HUES6 (cell line): Measurements from ENCODE around the gene GYG2.
A peak's percentile ranks its signal among the peaks of the same experiment; 100 is the strongest.

Experiments
- H3K27ac ChIP-seq: 2 replicates; pipeline ENCODE4 v1.7.0; 2013; ENCODE audit warnings: low read depth, mild to moderate bottlenecking, low read length, inconsistent platforms
- H3K27me3 ChIP-seq: 2 replicates; pipeline ENCODE4 v1.6.1; 2013; ENCODE audit warnings: low read length; ENCODE audit not compliant: control insufficient read depth, insufficient read depth
- H3K36me3 ChIP-seq: 2 replicates; pipeline ENCODE4 v1.6.1; 2013; ENCODE audit warnings: low read length; ENCODE audit not compliant: control insufficient read depth, insufficient read depth
- H3K4me1 ChIP-seq: 2 replicates; pipeline ENCODE4 v1.6.1; 2013; ENCODE audit warnings: low read length; ENCODE audit not compliant: control insufficient read depth, insufficient read depth
- H3K4me3 ChIP-seq: 2 replicates; pipeline ENCODE4 v1.5.1; 2013; ENCODE audit warnings: low read depth, low read length
- H3K9ac ChIP-seq: one replicate; pipeline ENCODE4 v1.6.1; 2013; ENCODE audit warnings: mild to moderate bottlenecking, low read length
- H3K9me3 ChIP-seq: 2 replicates; pipeline ENCODE4 v1.6.1; 2013; ENCODE audit warnings: low read depth, low read length; ENCODE audit not compliant: control insufficient read depth, insufficient read depth

Gene GYG2

DNA sequence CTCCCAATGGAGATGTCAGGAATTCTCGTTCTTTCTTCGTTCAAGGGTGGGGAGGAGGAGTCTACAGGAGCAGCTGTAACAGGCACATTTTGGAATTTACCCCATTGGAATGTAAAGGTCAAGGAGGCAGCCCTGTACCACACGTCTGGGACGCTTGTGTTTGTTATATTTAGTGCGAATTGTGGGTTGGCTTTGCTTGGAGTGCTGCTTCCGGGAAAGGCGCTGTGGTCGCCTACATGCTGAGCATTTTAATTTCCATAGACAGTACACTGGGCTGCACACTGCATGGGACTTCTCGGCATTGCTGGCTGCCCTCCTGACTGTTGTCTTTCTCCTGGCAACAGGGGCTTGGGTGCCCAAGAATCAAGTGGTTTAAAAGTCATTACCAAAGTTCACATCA, 12.8 kb downstream of the GYG2 start:
- Histone ChIP-seq H3K9me3 (peaks cover 24% of the 10 kb centered on the region), H3K27ac (no peak overlapping the region), H3K9ac (no peak overlapping the region)

DNA sequence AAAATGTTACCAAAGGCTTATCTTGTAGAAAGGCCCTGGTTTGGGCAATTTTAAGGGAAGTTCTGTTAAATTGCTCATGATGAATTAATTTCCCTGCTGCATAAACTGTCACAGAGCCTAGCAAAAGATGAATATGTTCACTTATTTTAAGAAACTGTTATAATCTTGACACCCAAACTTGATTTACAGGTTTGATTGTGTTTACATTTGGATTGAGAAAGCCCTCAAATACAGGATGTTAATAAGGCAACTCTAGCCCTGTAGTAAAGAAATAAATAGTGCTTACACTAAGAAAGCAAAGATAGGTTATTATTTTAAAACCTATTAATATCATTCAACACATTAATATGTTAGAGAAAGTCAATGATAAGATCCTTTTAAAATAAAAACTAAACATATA, 18.3 kb downstream of the GYG2 start:
- Histone ChIP-seq H3K9ac (no peak overlapping the region), H3K27me3 (no peaks in the 10 kb centered on the region), H3K27ac (no peak overlapping the region), H3K4me3 (no peak overlapping the region), H3K4me1 (peaks cover 25% of the 10 kb centered on the region), H3K9me3 (no peaks in the 10 kb centered on the region), H3K36me3 (peaks cover 25% of the 10 kb centered on the region)

More for the DNA sequence above, 12.8 kb downstream of the GYG2 start:
- no peak overlapping the region for H3K4me3 ChIP-seq
- peaks cover 61% of the 10 kb centered on the region for H3K36me3 ChIP-seq
- no peaks in the 10 kb centered on the region for H3K4me1 ChIP-seq
- H3K27me3 ChIP-seq = no peaks in the 10 kb centered on the region

DNA sequence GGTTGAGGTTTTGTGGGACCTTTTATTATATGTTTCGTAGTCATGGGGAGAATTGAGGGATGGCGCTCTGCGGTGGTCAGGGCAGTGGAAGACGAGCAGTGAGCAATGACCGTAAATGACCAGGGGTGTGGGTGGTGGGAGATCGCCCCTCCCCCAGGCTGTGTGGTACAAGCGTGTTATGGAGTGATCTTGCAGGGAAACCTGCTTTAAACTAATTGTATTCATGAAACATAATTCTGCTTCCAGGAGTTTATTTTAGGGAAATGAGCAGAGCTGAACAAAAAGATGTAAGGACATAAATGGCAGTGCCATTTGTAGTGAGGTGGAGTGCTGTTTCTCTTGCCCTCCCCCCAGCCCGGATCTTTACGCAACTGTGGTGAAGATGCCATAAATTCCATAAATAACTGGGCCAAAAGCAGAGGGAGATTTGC, 20.2 kb downstream of the GYG2 start:
- H3K27me3 ChIP-seq = no peaks in the 10 kb centered on the region
- peak overlapping the region; percentile 89; the same call in 1 of the 2 replicates for H3K27ac ChIP-seq
- H3K9ac ChIP-seq = peak overlapping the region; percentile 51
- H3K9me3 ChIP-seq = no peaks in the 10 kb centered on the region
- H3K36me3 ChIP-seq = peaks cover 17% of the 10 kb centered on the region
- H3K4me3 ChIP-seq = peak overlapping the region; percentile 32; the same call in 1 of the 2 replicates
- H3K4me1 ChIP-seq = peaks cover 25% of the 10 kb centered on the region

DNA sequence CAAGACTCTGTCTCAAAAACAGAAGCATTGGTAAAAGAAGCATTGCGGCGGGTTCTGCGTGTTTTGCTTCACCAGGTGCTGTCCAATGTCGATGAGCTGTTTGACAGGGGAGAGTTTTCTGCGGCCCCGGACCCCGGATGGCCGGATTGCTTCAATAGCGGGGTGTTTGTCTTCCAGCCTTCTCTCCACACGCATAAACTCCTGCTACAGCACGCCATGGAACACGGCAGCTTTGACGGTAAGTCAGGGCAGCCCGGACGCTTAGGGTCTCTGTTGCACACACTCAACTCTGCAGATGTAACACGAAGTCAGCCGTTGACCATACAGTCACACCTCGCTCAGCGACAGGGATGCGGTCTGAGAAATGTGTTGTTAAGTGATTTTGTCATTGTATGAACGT, 26.2 kb downstream of the GYG2 start:
- Histone ChIP-seq H3K27ac (no peak overlapping the region), H3K27me3 (no peaks in the 10 kb centered on the region), H3K9me3 (no peaks in the 10 kb centered on the region)

DNA sequence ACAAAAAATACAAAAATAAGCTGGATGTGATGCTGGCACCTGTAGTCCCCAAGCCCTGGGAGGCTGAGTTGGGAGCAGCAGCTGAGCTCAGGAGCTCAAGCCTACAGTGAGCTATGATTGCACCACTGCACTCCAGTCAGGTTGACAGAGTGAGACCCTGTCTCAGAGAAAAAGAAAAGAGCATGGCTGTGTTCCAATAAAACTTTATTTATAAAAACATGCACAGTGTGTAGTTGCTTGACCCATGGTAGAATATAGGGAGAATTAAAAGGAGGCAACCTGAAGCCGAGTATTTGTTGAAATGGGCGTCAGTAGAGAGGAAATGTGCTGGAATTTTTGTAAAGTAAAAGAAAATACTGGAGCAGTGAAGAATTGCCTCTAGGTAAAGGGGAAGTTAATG, 27.0 kb downstream of the GYG2 start:
- no peak overlapping the region for H3K4me3 ChIP-seq
- no peaks in the 10 kb centered on the region for H3K27me3 ChIP-seq
- H3K27ac ChIP-seq = no peak overlapping the region
- H3K9ac ChIP-seq = no peak overlapping the region
- H3K9me3 ChIP-seq = no peaks in the 10 kb centered on the region
- no peaks in the 10 kb centered on the region for H3K4me1 ChIP-seq
- peaks cover 73% of the 10 kb centered on the region for H3K36me3 ChIP-seq

More for the DNA sequence above, 26.2 kb downstream of the GYG2 start:
- Histone ChIP-seq H3K4me1 (peaks cover 4% of the 10 kb centered on the region; the same call in 1 of the 2 replicates), H3K4me3 (no peak overlapping the region), H3K36me3 (peaks cover 68% of the 10 kb centered on the region), H3K9ac (no peak overlapping the region)

DNA sequence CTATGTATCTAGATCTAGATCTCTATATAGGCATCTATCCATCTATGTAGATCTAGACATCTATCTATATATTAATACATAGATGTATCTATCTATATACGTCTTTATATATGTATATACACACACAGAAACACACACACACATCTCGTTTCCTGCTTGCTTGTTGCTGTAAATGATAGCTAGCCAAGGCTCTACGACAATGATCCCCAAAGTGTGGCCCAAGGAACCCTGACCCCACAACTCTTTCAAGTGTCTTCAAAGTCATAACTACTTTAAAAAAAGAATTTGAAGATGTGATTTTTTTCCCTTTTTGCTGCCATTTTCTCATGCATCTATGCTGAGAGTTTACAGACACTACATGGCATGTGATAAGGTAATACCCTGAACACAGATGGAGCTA, 28.8 kb downstream of the GYG2 start:
- H3K9me3 ChIP-seq = no peaks in the 10 kb centered on the region
- H3K36me3 ChIP-seq = peaks cover 84% of the 10 kb centered on the region
- H3K27ac ChIP-seq = no peak overlapping the region
- H3K27me3 ChIP-seq = no peaks in the 10 kb centered on the region
- no peak overlapping the region for H3K9ac ChIP-seq
- no peak overlapping the region for H3K4me3 ChIP-seq
- no peaks in the 10 kb centered on the region for H3K4me1 ChIP-seq

DNA sequence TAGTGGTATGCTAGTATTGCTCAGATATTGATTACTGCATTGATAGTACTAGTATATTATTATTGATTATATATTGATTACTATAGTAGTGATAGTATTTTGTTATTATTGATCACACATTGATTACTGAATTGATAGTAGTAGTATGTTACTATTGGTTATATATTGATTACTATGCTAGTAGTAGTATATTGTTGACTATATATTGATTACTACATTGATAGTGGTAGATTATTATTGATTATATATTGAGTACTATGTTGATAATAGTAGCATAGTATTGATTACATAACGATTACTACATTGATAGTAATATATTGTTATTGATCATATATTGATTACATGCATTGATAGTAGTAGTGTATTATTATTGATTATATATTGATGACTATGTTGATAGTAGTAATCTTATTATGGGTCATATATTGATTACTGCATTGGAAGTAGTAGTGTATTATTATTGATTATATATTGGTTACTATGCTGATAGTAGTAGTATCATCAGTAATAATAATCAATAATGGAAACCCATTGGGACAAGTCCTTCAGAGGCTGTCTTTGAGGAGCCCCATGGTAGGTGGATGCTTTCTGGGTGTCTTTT, 30.6 kb downstream of the GYG2 start:
- Histone ChIP-seq H3K27ac (no peak overlapping the region), H3K9me3 (no peaks in the 10 kb centered on the region), H3K9ac (no peak overlapping the region), H3K4me3 (no peak overlapping the region), H3K4me1 (peaks cover 8% of the 10 kb centered on the region; the same call in 1 of the 2 replicates), H3K27me3 (no peaks in the 10 kb centered on the region), H3K36me3 (peaks cover 91% of the 10 kb centered on the region)

DNA sequence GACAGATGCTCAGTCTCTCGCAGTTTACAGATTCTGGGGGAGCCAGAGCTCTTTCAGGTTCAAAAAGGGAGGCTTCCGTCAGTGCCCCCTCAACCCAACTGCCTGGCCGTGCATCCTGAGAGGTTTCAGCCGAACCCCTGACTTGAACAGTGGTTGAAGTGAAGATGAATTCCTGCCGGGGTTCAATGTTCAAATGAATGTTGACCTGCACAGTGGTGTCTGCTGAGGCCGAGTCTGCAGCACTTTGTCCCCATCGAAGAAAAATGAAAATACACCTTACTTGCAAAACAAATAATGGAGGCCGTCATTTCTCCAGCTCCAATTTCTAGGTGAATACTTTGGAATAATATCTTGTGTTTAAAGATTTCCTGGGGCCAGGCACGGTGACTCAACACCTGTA, 33.7 kb downstream of the GYG2 start:
- Histone ChIP-seq H3K9me3 (no peaks in the 10 kb centered on the region), H3K4me3 (no peak overlapping the region), H3K9ac (no peak overlapping the region), H3K27ac (no peak overlapping the region), H3K27me3 (no peaks in the 10 kb centered on the region), H3K36me3 (peaks cover 91% of the 10 kb centered on the region), H3K4me1 (peaks cover 8% of the 10 kb centered on the region; the same call in 1 of the 2 replicates)

DNA sequence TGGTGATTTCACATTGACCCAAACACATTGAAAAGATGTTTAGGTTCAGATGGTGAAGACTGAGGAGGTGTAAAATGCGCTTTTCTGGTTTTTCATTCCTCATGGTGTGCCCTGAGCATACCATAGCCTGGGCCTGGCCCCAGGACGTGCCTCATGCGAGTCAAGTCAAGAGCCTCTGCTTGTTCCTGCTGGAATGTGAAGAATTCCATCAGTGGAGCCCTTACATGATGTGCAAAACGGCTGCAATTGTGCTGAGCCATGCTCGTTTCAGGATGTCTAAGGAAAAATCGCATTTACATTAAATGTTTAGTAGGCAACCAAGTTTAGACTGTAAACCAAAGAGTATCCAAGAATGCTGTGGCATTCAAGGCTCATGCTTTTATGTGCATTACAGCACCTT, 34.9 kb downstream of the GYG2 start:
- H3K36me3 ChIP-seq = peaks cover 87% of the 10 kb centered on the region
- peaks cover 8% of the 10 kb centered on the region; the same call in 1 of the 2 replicates for H3K4me1 ChIP-seq
- no peaks in the 10 kb centered on the region for H3K9me3 ChIP-seq
- H3K27ac ChIP-seq = peak overlapping the region; percentile 20; the same call in 1 of the 2 replicates
- no peaks in the 10 kb centered on the region for H3K27me3 ChIP-seq
- H3K4me3 ChIP-seq = no peak overlapping the region
- no peak overlapping the region for H3K9ac ChIP-seq

DNA sequence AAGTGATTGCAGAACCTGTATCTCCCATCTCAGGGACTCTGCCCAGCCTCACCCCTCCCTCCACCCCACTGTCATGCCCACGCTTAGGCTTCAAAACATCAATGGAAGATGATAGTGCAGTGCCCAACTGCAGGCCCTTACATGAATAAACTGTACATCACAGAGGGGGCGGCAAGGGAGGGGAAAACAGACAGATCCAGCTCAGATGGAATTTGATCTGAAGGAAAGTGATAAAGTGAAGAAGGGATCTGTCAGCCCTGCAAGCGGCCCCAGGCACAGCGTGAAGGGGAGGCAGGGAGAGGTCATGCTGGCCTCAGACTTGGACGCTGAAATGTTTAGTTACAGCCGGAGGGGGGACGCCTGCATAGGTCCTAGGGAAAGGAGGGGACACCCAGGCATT, 38.5 kb downstream of the GYG2 start:
- no peak overlapping the region for H3K9ac ChIP-seq
- H3K27me3 ChIP-seq = no peaks in the 10 kb centered on the region
- peaks cover 62% of the 10 kb centered on the region for H3K36me3 ChIP-seq
- H3K27ac ChIP-seq = no peak overlapping the region
- peaks cover 11% of the 10 kb centered on the region; the same call in 1 of the 2 replicates for H3K4me1 ChIP-seq
- H3K4me3 ChIP-seq = no peak overlapping the region
- H3K9me3 ChIP-seq = no peaks in the 10 kb centered on the region

DNA sequence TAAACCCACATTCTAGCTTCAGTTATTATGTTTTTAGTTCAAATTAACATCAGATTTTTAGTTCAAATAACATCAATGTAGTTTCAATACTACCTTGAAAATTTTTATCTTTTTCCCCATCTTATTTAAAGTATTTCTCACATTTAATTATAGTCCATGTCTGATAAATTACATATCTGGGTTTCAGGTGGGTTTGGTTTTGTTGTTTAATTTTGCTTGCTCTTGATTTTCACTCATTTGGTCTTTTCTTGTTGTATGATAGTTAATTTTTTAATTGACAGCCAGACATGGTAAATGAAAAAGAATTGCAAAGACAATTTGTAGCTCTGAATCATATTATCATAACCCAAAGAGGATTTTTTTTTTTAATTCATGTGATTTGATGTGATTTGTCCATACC, 41.9 kb downstream of the GYG2 start:
- peaks cover 40% of the 10 kb centered on the region for H3K36me3 ChIP-seq
- no peak overlapping the region for H3K4me3 ChIP-seq
- no peak overlapping the region for H3K27ac ChIP-seq
- no peaks in the 10 kb centered on the region for H3K27me3 ChIP-seq
- H3K9ac ChIP-seq = no peak overlapping the region
- peaks cover 5% of the 10 kb centered on the region; the same call in 1 of the 2 replicates for H3K9me3 ChIP-seq
- H3K4me1 ChIP-seq = peaks cover 7% of the 10 kb centered on the region; the same call in 1 of the 2 replicates
